ENCODE results near the gene HOPX.

DNA sequence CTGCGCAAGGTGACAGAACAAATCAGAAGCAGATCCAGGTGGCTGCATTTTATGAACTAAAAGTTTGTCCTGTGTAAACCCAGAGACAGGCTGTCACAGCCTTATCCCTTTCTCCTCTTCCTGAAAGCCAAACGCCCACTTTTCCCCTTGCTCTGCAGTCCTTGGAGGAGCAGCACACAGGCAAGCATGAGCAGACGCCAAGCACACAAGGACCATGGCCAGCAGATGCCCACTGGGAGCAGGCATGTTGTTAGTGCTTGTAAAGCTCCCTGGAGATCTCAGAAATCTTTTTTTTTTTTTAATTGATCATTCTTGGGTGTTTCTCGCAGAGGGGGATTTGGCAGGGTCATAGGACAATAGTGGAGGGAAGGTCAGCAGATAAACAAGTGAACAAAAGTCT lies 11.5 kb upstream of the HOPX start:
- TF ChIP-seq, protein P1, sequence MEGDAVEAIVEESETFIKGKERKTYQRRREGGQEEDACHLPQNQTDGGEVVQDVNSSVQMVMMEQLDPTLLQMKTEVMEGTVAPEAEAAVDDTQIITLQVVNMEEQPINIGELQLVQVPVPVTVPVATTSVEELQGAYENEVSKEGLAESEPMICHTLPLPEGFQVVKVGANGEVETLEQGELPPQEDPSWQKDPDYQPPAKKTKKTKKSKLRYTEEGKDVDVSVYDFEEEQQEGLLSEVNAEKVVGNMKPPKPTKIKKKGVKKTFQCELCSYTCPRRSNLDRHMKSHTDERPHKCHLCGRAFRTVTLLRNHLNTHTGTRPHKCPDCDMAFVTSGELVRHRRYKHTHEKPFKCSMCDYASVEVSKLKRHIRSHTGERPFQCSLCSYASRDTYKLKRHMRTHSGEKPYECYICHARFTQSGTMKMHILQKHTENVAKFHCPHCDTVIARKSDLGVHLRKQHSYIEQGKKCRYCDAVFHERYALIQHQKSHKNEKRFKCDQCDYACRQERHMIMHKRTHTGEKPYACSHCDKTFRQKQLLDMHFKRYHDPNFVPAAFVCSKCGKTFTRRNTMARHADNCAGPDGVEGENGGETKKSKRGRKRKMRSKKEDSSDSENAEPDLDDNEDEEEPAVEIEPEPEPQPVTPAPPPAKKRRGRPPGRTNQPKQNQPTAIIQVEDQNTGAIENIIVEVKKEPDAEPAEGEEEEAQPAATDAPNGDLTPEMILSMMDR (IDR thresholded peaks at IDR 0.05), result no peak
- TF ChIP-seq POLR2A (IDR thresholded peaks at IDR 0.05), result no peak
